ENCODE measurements around the gene HSPB6. TPM values are rescaled to one million over a fixed set of nuclear protein-coding genes. Genes with fewer than 3 reads are reported as not detected.
A peak's percentile ranks its signal among the peaks of the same experiment; 100 is the strongest.

The HSPB6 gene
- polyA plus RNA-seq, 1 donor (not counting 4 experiments of a cell fraction or from before 2014, with no cell fraction given), result not detected

DNA sequence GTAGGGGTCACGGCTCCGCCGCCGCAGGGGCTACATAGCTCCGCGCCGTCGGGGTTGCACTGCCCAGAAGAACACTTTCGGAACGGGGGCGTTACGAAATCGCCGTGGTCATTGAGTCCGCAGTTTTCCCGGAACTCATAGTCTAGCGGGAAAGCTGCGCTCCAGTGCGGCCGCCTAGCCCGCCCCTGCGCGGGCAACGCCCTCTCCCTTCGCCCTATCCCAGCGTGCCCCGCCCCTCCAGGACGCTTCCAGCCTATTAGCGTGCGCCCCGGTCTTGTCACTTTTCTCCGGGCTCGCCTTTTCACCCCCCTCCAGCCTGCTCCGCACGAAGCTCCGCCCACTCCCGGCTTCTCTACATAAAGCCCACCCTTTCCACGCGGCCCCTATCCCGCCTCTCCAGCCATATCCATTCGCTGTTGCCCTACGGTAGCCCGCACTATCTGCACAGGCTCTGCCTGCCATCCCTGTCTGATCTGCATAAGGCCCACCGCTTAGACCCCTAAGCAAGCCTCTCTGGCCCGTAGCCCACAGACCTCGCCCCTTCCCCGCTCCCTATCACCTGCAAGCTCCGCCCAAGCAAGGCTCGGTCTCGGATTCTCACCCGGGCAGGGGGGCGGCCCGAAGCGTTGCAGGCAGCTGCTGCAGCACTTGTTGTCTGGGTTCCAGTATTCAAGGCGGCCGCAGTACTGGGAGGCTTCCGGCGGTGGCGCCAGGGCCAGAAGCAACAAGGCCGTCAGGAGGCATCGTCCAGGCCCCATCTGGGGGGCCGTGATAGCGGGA is 16.2 kb downstream of the HSPB6 start:
- TF ChIP-seq CTCF (optimal IDR thresholded peaks at IDR 0.05 in 1 of 3, IDR thresholded peaks at IDR 0.05 in 1 of 3, conservative IDR thresholded peaks at IDR 0.05 in 1 of 3; ENCODE audit: extremely low read depth in 1 of 3, insufficient read depth in 2 of 3, low read length in 3 of 3) (peak in 1 of 3 experiments; percentile 22), EZH2 (IDR thresholded peaks at IDR 0.05; ENCODE audit: low read length) (no peak)
- FAIRE-seq, result peak; percentile 5

GRCh38 chr19:35740108-35740422 is 16.8 kb downstream of the HSPB6 start:
- Histone ChIP-seq H2AFZ (ENCODE audit: control insufficient read depth, low read length) (peak overlapping the region; percentile 70), H3K27ac (ENCODE audit: control insufficient read depth, insufficient read depth, low read length) (no peak overlapping the region), H3K79me2 (ENCODE audit: control insufficient read depth, insufficient read depth, low read length) (peaks cover 2% of the 10 kb centered on the region), H3K9me3 (ENCODE audit: control insufficient read depth, low read depth, low read length) (no peaks in the 10 kb centered on the region), H4K20me1 (ENCODE audit: control insufficient read depth, extremely low read depth, insufficient read depth, low read length) (peaks cover 6% of the 10 kb centered on the region), H3K27me3 (ENCODE audit: control insufficient read depth, extremely low read depth, insufficient read depth, low read length) (no peaks in the 10 kb centered on the region), H3K9me1 (ENCODE audit: control insufficient read depth, extremely low read depth, insufficient read depth, low read length) (no peaks in the 10 kb centered on the region), H3K9ac (ENCODE audit: control insufficient read depth, extremely low read depth, insufficient read depth, low read length) (peak overlapping the region; percentile 47), H3K36me3 (ENCODE audit: control insufficient read depth in 2 of 2, extremely low read depth in 1 of 2, insufficient read depth in 2 of 2, low read length in 2 of 2) (peaks cover 30% of the 10 kb centered on the region in 2 experiments), H3K4me1 (ENCODE audit: control insufficient read depth, extremely low read depth, insufficient read depth, low read length) (peaks cover 13% of the 10 kb centered on the region), H3K4me2 (ENCODE audit: control insufficient read depth, extremely low read depth, insufficient read depth, low read depth, low read length) (peak overlapping the region; percentile 98), H3K4me3 (ENCODE audit: control insufficient read depth in 2 of 3, extremely low read depth in 1 of 3, insufficient read depth in 2 of 3, low read depth in 1 of 3, low read length in 3 of 3) (peak overlapping the region; percentile 44 to 84 (median 76))
- dilution Hi-C loops (cut with MboI; ENCODE audit: extremely low pct_ligation_motif_present, low sequenced_read_pairs), result no loop called here
- DNase-seq (ENCODE audit: low read depth, low spot score), result no peak
- FAIRE-seq, result no peak
- TF ChIP-seq EZH2 (IDR thresholded peaks at IDR 0.05; ENCODE audit: low read length) (no peak), CTCF (optimal IDR thresholded peaks at IDR 0.05 in 1 of 3, IDR thresholded peaks at IDR 0.05 in 1 of 3, conservative IDR thresholded peaks at IDR 0.05 in 1 of 3; ENCODE audit: extremely low read depth in 1 of 3, insufficient read depth in 2 of 3, low read length in 3 of 3) (no peak)

More for the DNA sequence above, 16.2 kb downstream of the HSPB6 start:
- Histone ChIP-seq H3K4me2 (ENCODE audit: control insufficient read depth, extremely low read depth, insufficient read depth, low read depth, low read length) (peak overlapping the region; percentile 98), H3K79me2 (ENCODE audit: control insufficient read depth, insufficient read depth, low read length) (peaks cover 3% of the 10 kb centered on the region), H4K20me1 (ENCODE audit: control insufficient read depth, extremely low read depth, insufficient read depth, low read length) (peaks cover 3% of the 10 kb centered on the region), H3K9me1 (ENCODE audit: control insufficient read depth, extremely low read depth, insufficient read depth, low read length) (no peaks in the 10 kb centered on the region), H3K27ac (ENCODE audit: control insufficient read depth, insufficient read depth, low read length) (peak overlapping the region; percentile 8), H3K4me3 (ENCODE audit: control insufficient read depth in 2 of 3, extremely low read depth in 1 of 3, insufficient read depth in 2 of 3, low read depth in 1 of 3, low read length in 3 of 3) (peak overlapping the region; percentile 44 to 84 (median 79)), H3K27me3 (ENCODE audit: control insufficient read depth, extremely low read depth, insufficient read depth, low read length) (no peaks in the 10 kb centered on the region), H3K9ac (ENCODE audit: control insufficient read depth, extremely low read depth, insufficient read depth, low read length) (peak overlapping the region; percentile 61), H3K4me1 (ENCODE audit: control insufficient read depth, extremely low read depth, insufficient read depth, low read length) (peaks cover 13% of the 10 kb centered on the region), H2AFZ (ENCODE audit: control insufficient read depth, low read length) (peak overlapping the region; percentile 95), H3K36me3 (ENCODE audit: control insufficient read depth in 2 of 2, extremely low read depth in 1 of 2, insufficient read depth in 2 of 2, low read length in 2 of 2) (peaks cover 26 to 28% of the 10 kb centered on the region in 2 experiments), H3K9me3 (ENCODE audit: control insufficient read depth, low read depth, low read length) (no peaks in the 10 kb centered on the region)
- dilution Hi-C loops (cut with MboI; ENCODE audit: extremely low pct_ligation_motif_present, low sequenced_read_pairs), result no loop called here
- peak; percentile 70 for DNase-seq (ENCODE audit: low read depth, low spot score)
